ENCODE results near the gene PIK3R6. TPM values are rescaled to one million over a fixed set of nuclear protein-coding genes. Genes with fewer than 3 reads are reported as not detected.

Gene PIK3R6
- total RNA-seq, 1 donor from 2014 or later, result 0.52 TPM

DNA sequence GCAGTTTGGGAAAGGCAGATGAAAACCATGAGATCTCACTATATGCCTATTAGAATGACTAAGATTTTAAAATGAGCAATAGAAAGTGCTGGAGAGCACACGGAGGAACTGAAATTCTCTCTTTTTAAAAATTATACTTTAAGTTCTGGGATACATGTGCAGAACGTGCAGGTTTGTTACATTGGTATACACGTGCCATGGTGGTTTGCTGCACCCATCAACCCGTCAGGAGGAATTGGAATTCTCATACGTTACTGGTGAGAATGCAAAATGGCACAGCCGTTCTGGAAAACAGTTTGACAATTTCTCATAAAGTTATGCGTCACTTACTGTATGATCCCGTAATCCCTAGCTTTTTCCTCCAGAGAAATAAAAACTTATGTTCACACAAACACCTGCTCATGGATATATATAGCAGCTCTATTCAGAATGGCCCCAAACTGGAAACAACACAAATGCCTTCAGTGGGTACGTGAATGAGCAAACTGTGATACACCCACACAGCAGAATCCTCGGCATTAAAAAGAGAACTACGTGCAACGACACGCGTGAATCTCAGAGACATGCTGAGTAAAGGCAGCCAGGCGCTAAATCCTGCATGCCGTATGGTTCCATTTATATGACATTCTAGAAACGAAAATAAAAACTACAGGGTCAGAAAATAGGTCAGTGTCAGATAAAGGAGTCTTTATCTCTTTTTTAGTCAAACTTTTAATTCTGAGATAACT lies 11.8 kb downstream of the PIK3R6 start:
- H3K9ac ChIP-seq (ENCODE audit: low read depth in 1 of 3, low read length in 3 of 3), result no peak overlapping the region
- no peaks in the 10 kb centered on the region for H3K36me3 ChIP-seq (ENCODE audit: control insufficient read depth in 3 of 3, insufficient read depth in 3 of 3, low read length in 3 of 3)
- H3K27ac ChIP-seq (ENCODE audit: low read depth, low read length), result no peak overlapping the region
- H3K4me1 ChIP-seq (ENCODE audit: control insufficient read depth in 3 of 3, insufficient read depth in 3 of 3, low read length in 3 of 3), result peaks cover 4 to 10% (median 9%) of the 10 kb centered on the region in 3 donors
- H3K27me3 ChIP-seq (ENCODE audit: control insufficient read depth in 3 of 3, insufficient read depth in 3 of 3, low read length in 3 of 3), result peaks cover 0 to 10% (median 0%) of the 10 kb centered on the region in 3 donors
- H3K9me3 ChIP-seq (ENCODE audit: control insufficient read depth in 3 of 3, low read length in 3 of 3), result no peaks in the 10 kb centered on the region
- H3K4me3 ChIP-seq (ENCODE audit: low read length in 3 of 3), result peak overlapping the region in 1 of 3 donors; percentile 7

DNA sequence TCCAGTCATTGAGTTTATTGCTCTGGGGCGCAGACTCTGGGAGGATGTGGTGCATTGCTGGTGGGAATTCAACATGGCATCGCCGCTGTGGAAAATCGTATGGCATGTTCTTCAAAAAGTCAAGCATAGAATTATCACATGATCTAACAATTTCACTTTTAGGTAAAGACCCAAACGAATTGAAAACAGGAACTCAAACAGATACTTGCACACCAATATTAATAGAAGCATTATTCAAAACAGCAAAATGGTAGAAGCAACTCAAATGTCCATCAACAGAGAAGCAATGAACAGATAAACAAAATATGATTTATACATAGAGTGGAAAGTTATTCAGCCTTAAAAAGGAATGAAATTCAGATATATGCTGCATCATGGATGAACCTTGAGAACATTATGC lies 15.9 kb downstream of the PIK3R6 start:
- H3K4me3 ChIP-seq (ENCODE audit: low read length in 3 of 3), result no peak overlapping the region
- H3K27ac ChIP-seq (ENCODE audit: low read depth, low read length), result no peak overlapping the region
- H3K27me3 ChIP-seq (ENCODE audit: control insufficient read depth in 3 of 3, insufficient read depth in 3 of 3, low read length in 3 of 3), result peaks cover 0 to 7% (median 0%) of the 10 kb centered on the region in 3 donors
- no peaks in the 10 kb centered on the region for H3K9me3 ChIP-seq (ENCODE audit: control insufficient read depth in 3 of 3, low read length in 3 of 3)
- no peaks in the 10 kb centered on the region for H3K4me1 ChIP-seq (ENCODE audit: control insufficient read depth in 3 of 3, insufficient read depth in 3 of 3, low read length in 3 of 3)
- H3K9ac ChIP-seq (ENCODE audit: low read depth in 1 of 3, low read length in 3 of 3), result no peak overlapping the region
- H3K36me3 ChIP-seq (ENCODE audit: control insufficient read depth in 3 of 3, insufficient read depth in 3 of 3, low read length in 3 of 3), result no peaks in the 10 kb centered on the region

DNA sequence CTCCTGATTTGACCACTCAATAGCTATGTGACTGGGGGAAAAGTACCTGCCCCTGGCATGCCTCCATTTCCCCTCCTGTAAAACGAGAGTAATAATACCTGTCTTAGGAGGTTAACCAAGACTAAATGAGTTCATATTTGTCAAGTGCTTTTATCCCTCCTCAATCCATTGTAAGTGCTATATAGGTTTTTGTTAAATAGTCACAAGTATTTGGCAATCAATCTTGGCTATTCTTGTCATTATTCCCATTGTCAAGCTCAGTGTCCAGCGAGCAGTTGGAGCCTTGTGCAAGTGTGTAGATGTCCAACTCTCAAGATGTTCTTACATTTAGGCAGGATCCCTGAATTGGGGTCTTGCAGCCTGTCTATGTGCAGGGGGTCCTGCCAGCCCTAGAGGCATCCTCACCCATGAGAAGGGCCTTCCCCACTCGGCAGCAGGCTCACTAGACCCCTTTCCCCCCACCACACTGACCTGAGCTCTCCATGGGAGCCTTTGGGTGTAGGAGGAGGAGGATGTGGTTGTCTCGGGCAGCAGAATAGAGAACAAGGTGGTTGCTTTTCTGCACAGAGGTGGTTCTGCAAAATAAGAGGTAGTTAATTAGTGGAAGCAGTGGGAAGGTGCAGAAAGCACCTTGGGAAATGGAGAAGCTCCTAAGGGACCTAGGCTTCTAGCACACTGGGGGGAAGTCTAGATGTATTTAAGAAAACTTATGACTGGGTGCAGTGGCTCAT lies 18.0 kb downstream of the PIK3R6 start:
- Histone ChIP-seq H3K27ac (ENCODE audit: low read depth, low read length) (no peak overlapping the region), H3K9me3 (ENCODE audit: control insufficient read depth in 3 of 3, low read length in 3 of 3) (no peaks in the 10 kb centered on the region), H3K27me3 (ENCODE audit: control insufficient read depth in 3 of 3, insufficient read depth in 3 of 3, low read length in 3 of 3) (no peaks in the 10 kb centered on the region), H3K9ac (ENCODE audit: low read depth in 1 of 3, low read length in 3 of 3) (no peak overlapping the region), H3K36me3 (ENCODE audit: control insufficient read depth in 3 of 3, insufficient read depth in 3 of 3, low read length in 3 of 3) (no peaks in the 10 kb centered on the region), H3K4me1 (ENCODE audit: control insufficient read depth in 3 of 3, insufficient read depth in 3 of 3, low read length in 3 of 3) (no peaks in the 10 kb centered on the region), H3K4me3 (ENCODE audit: low read length in 3 of 3) (no peak overlapping the region)

DNA sequence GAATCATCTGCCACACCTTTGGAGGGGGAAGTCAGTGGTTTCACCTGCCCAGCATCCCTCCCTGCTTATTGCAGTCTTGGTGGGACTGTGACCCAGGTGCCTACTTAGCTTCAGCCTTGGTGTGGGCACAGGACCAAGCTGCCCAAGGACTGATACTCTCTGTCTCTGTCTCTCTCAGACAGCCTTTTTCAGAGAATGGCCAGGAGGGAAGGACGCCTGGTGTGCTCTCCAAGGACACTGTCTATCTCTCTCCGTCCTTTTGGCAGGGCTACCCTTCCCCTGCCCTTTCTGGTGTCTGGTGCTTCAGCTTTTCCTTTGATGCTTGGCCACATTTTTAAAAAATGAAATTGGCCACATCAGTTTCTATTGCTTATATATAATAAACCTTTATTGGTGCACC lies 19.6 kb downstream of the PIK3R6 start:
- Histone ChIP-seq H3K27me3 (ENCODE audit: control insufficient read depth in 3 of 3, insufficient read depth in 3 of 3, low read length in 3 of 3) (no peaks in the 10 kb centered on the region), H3K36me3 (ENCODE audit: control insufficient read depth in 3 of 3, insufficient read depth in 3 of 3, low read length in 3 of 3) (no peaks in the 10 kb centered on the region), H3K9me3 (ENCODE audit: control insufficient read depth in 3 of 3, low read length in 3 of 3) (peaks cover 0 to 2% (median 0%) of the 10 kb centered on the region in 3 donors), H3K4me1 (ENCODE audit: control insufficient read depth in 3 of 3, insufficient read depth in 3 of 3, low read length in 3 of 3) (no peaks in the 10 kb centered on the region), H3K4me3 (ENCODE audit: low read length in 3 of 3) (no peak overlapping the region), H3K9ac (ENCODE audit: low read depth in 1 of 3, low read length in 3 of 3) (no peak overlapping the region), H3K27ac (ENCODE audit: low read depth, low read length) (no peak overlapping the region)

DNA sequence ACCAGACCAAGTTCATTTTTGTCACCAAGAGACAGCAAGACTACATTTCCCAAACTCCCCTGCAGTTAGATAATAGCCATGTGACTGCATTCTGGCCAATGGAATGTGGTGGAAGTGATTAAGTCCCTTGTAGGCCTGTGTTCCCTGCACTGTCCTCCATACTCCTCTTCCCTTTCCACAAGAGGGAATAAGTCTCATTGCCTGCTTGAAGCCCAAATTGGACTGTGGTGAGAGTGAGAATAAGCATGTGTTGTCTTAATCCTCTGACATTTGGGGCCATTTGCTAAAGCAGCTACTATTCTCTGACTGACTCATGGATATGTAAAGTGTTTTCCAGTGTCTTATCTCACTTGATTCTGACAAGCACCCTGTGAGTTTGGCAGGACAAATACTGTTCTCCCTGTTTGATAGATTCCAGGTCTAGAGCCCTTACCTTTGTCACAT lies 20.7 kb downstream of the PIK3R6 start:
- Histone ChIP-seq H3K27ac (ENCODE audit: low read depth, low read length) (no peak overlapping the region), H3K36me3 (ENCODE audit: control insufficient read depth in 3 of 3, insufficient read depth in 3 of 3, low read length in 3 of 3) (no peaks in the 10 kb centered on the region), H3K4me3 (ENCODE audit: low read length in 3 of 3) (no peak overlapping the region), H3K9ac (ENCODE audit: low read depth in 1 of 3, low read length in 3 of 3) (no peak overlapping the region), H3K27me3 (ENCODE audit: control insufficient read depth in 3 of 3, insufficient read depth in 3 of 3, low read length in 3 of 3) (no peaks in the 10 kb centered on the region), H3K4me1 (ENCODE audit: control insufficient read depth in 3 of 3, insufficient read depth in 3 of 3, low read length in 3 of 3) (no peaks in the 10 kb centered on the region), H3K9me3 (ENCODE audit: control insufficient read depth in 3 of 3, low read length in 3 of 3) (peaks cover 0 to 2% (median 0%) of the 10 kb centered on the region in 3 donors)

DNA sequence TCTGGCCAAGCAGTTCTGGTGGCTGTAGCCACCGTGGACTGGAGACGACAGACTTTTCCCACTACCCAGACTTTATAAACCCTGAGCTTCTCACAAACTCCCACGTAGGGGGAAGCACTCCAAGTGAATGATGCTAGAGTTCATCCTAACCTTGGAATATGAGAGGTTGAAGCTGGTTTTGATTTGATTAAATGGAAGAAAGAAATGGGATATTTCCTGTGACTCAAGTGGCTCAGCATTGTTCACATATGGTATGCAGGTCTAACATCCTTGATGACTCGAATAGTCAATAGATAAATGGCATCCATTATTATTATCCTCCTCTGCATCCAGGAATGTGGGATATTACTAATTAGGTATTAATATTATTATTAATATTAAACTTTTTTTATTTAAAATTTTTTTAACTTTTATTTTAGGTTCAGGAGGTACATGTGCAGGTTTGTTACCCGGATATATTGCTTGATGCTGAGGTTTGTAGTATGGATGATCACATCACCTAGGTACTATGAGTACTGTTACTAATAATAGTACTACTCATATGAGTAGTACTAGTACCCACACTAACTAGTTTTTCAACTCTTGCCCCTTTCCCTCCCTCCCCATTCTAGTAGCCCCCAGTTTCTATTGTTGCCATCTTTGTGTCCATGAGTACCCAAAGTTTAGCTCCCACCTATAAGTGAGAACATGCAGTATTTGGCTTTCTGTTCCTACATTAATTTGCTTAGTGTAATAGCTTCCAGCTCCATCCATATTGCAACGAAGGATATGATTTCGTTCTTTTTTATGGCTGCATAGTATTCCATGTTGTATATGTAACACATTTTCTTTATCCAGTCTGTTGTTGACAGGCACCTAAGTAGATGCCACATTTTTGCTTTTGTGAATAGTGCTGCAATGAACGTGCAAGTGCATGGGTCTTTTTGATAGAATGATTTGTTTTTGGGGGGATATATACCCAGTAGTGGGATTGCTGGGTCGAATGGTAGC lies 22.9 kb downstream of the PIK3R6 start:
- Histone ChIP-seq H3K27ac (ENCODE audit: low read depth, low read length) (no peak overlapping the region), H3K36me3 (ENCODE audit: control insufficient read depth in 3 of 3, insufficient read depth in 3 of 3, low read length in 3 of 3) (no peaks in the 10 kb centered on the region), H3K9ac (ENCODE audit: low read depth in 1 of 3, low read length in 3 of 3) (no peak overlapping the region), H3K4me3 (ENCODE audit: low read length in 3 of 3) (no peak overlapping the region), H3K9me3 (ENCODE audit: control insufficient read depth in 3 of 3, low read length in 3 of 3) (peaks cover 0 to 2% (median 0%) of the 10 kb centered on the region in 3 donors), H3K4me1 (ENCODE audit: control insufficient read depth in 3 of 3, insufficient read depth in 3 of 3, low read length in 3 of 3) (no peaks in the 10 kb centered on the region), H3K27me3 (ENCODE audit: control insufficient read depth in 3 of 3, insufficient read depth in 3 of 3, low read length in 3 of 3) (no peaks in the 10 kb centered on the region)

DNA sequence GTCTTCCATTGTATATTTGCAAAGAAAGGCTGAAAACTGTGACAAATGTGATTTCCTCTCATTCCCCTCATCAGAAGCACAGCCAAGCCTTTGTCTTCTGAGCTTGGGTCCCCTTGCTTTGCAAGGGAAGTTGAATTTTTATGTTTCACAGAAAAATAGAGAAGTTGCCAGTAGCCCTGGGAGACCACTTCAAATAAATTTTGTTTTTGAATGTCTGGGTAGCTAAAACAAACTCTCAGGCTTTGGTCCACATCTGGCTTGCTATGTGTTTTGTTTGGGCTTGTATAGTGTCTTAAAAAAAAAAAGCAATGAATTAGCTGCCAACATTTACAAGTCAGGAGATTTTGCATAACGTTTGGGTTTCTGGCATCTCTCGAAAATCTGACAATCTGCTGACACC lies 24.1 kb downstream of the PIK3R6 start:
- H3K9me3 ChIP-seq (ENCODE audit: control insufficient read depth in 3 of 3, low read length in 3 of 3), result peaks cover 0 to 2% (median 0%) of the 10 kb centered on the region in 3 donors
- no peaks in the 10 kb centered on the region for H3K4me1 ChIP-seq (ENCODE audit: control insufficient read depth in 3 of 3, insufficient read depth in 3 of 3, low read length in 3 of 3)
- H3K27me3 ChIP-seq (ENCODE audit: control insufficient read depth in 3 of 3, insufficient read depth in 3 of 3, low read length in 3 of 3), result peaks cover 0 to 4% (median 0%) of the 10 kb centered on the region in 3 donors
- H3K9ac ChIP-seq (ENCODE audit: low read depth in 1 of 3, low read length in 3 of 3), result no peak overlapping the region
- H3K4me3 ChIP-seq (ENCODE audit: low read length in 3 of 3), result no peak overlapping the region
- H3K36me3 ChIP-seq (ENCODE audit: control insufficient read depth in 3 of 3, insufficient read depth in 3 of 3, low read length in 3 of 3), result no peaks in the 10 kb centered on the region
- H3K27ac ChIP-seq (ENCODE audit: low read depth, low read length), result no peak overlapping the region

DNA sequence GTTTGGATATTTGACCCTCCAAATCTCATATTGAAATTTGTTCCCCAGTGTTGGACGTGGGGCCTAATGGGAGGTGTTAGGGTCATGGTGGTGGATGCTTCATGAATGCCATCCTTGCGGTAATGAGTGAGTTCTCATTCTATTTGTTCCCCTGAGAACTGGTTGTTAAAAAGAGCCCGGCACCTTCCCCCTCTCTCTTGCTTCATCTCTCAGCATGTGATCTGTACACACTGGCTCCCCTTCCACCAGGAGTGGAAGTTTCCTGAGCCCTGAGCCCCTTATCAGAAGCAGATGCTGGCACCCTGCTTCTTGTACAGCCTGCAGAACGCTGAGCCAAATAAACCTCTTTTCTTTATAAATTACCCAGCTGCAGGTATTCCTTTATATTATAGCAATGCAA lies 25.6 kb downstream of the PIK3R6 start:
- Histone ChIP-seq H3K4me3 (ENCODE audit: low read length in 3 of 3) (no peak overlapping the region), H3K36me3 (ENCODE audit: control insufficient read depth in 3 of 3, insufficient read depth in 3 of 3, low read length in 3 of 3) (no peaks in the 10 kb centered on the region), H3K27me3 (ENCODE audit: control insufficient read depth in 3 of 3, insufficient read depth in 3 of 3, low read length in 3 of 3) (peaks cover 0 to 8% (median 4%) of the 10 kb centered on the region in 3 donors), H3K27ac (ENCODE audit: low read depth, low read length) (no peak overlapping the region), H3K9me3 (ENCODE audit: control insufficient read depth in 3 of 3, low read length in 3 of 3) (peaks cover 0 to 2% (median 0%) of the 10 kb centered on the region in 3 donors), H3K9ac (ENCODE audit: low read depth in 1 of 3, low read length in 3 of 3) (no peak overlapping the region), H3K4me1 (ENCODE audit: control insufficient read depth in 3 of 3, insufficient read depth in 3 of 3, low read length in 3 of 3) (no peaks in the 10 kb centered on the region)

DNA sequence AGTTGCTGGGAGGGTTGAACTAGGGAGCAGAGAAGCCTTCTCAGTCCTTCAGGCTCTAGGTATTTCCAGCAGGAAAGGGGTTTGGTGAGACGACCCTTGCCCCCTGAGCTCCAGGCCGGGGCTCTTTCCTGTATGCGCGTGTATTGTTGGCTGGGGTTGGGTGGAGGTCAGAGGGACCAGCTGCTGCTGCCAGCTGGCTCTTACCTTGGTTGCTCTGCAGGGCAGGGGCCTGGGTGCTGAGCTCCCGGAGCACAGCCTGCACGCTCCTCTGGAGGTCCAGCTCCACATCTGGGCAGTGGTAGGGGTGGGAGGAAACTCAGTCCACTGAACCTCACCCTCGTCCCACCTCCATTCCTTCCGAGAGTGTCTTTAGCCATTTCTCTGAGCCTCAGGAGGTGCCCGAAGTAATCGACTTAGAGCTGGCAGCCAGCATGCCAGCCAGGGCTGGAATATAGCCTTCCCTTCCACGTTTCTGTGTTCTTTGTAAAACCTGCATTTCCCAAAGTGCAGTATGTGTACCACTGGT lies 28.0 kb downstream of the PIK3R6 start:
- H3K36me3 ChIP-seq (ENCODE audit: control insufficient read depth in 3 of 3, insufficient read depth in 3 of 3, low read length in 3 of 3), result no peaks in the 10 kb centered on the region
- no peak overlapping the region for H3K4me3 ChIP-seq (ENCODE audit: low read length in 3 of 3)
- H3K4me1 ChIP-seq (ENCODE audit: control insufficient read depth in 3 of 3, insufficient read depth in 3 of 3, low read length in 3 of 3), result no peaks in the 10 kb centered on the region
- peaks cover 0 to 2% (median 0%) of the 10 kb centered on the region in 3 donors for H3K9me3 ChIP-seq (ENCODE audit: control insufficient read depth in 3 of 3, low read length in 3 of 3)
- H3K27ac ChIP-seq (ENCODE audit: low read depth, low read length), result no peak overlapping the region
- H3K27me3 ChIP-seq (ENCODE audit: control insufficient read depth in 3 of 3, insufficient read depth in 3 of 3, low read length in 3 of 3), result peaks cover 0 to 15% (median 13%) of the 10 kb centered on the region in 3 donors
- no peak overlapping the region for H3K9ac ChIP-seq (ENCODE audit: low read depth in 1 of 3, low read length in 3 of 3)

Data from skeletal muscle tissue (tissue), 4 donors.